Mucosa of descending colon (tissue), 3 donors: Measurements from ENCODE around the gene ZNF532. TPM values are rescaled to one million over a fixed set of nuclear protein-coding genes. Genes with fewer than 3 reads are reported as not detected.

Experiments
- ATAC-seq: fragments of 200-7000 bp; cut with Tn5 transposase; one replicate; pipeline ENCODE4 v1.9.1; 2020; ENCODE audit warnings: mild to moderate bottlenecking, moderate library complexity
- DNase-seq, 3 donors: peaks; one replicate each; pipeline ENCODE4 v3.0.0-alpha.2; 2020
- H3K36me3 ChIP-seq: fragments of 200-600 bp; one replicate; pipeline ENCODE4 v1.8.0; 2021; ENCODE audit warnings: low read depth, mild to moderate bottlenecking
- H3K4me1 ChIP-seq: fragments of 200-600 bp; one replicate; pipeline ENCODE4 v1.8.0; 2021; ENCODE audit warnings: low read depth, mild to moderate bottlenecking
- H3K4me3 ChIP-seq: fragments of 200-600 bp; one replicate; pipeline ENCODE4 v1.8.0; 2021; ENCODE audit warnings: mild to moderate bottlenecking
- H3K9me3 ChIP-seq: fragments of 200-600 bp; one replicate; pipeline ENCODE4 v1.8.0; 2021; ENCODE audit warnings: mild to moderate bottlenecking
- CTCF ChIP-seq: fragments of 200-600 bp; IDR thresholded peaks from one replicate; pipeline ENCODE4 v1.8.0; 2022; ENCODE audit warnings: antibody characterized with exemption, mild to moderate bottlenecking
- intact Hi-C, 2 donors: fragments of 100-400 bp; cut with DNase I in 1 of 2; cut with micrococcal nuclease in 1 of 2; formaldehyde crosslinking; loops; one replicate each; pipeline versions ENCODE4 v1.11.0 to v1.11.1; 2022; cut with DNase I, micrococcal nuclease
- total RNA-seq, 3 donors: library from RNA; stranded (reverse); fragmentation: NEBNext Ultra II Directional in 2 of 3; extraction: Animal tissue kit (Norgen Biotek cat#: 25700) in 2 of 3; gene quantifications; one replicate each; pipeline versions ENCODE4 v1.2.1 to v1.2.4, GENCODE V29; 2021 to 2023
- donor health status: DM: no; HTN: no; CAD: no; lungs with moderate emphysema.
- donor health status: DM: no; HTN: no; CAD: no.
- donor health status: DM: no; HTN: yes; CAD: no.

The ZNF532 gene
- total RNA-seq, 3 donors from 2014 or later = 11.2 to 104 (median 16.3) TPM

- no peaks in the 10 kb centered on the region for H3K9me3 ChIP-seq
- no peaks in the 10 kb centered on the region for H3K4me1 ChIP-seq
- no peak for ATAC-seq
- intact Hi-C loops = no loop called here
- H3K36me3 ChIP-seq = no peaks in the 10 kb centered on the region
- TF ChIP-seq CTCF = no peak
- no peak for DNase-seq
- no peak overlapping the region for H3K4me3 ChIP-seq
These were observed 30.3 kb downstream of the ZNF532 start for GRCh38 chr18:58894930-58895329.

DNA sequence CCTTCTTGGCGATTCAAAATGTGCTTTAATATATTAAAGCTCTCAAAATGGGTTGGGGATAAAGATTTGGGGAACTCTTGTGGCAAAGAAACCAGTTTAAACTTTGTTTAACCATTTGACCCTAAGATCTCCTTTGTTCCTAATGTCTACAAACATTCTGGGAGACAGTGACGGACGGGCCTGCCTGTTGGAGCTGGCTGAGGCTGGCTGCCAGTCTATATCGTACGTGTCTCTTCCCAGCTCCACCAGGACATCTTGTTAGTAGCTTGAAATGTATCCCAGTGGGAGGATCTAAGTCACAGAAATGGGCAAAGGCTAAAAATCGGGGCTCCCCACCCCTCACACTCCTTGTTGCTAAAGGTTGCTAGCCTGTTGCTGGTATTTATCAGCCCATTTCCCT is 30.7 kb downstream of the ZNF532 start:
- no peaks in the 10 kb centered on the region for H3K9me3 ChIP-seq

GRCh38 chr18:58896268-58896667 is 31.6 kb downstream of the ZNF532 start:
- intact Hi-C loops = no loop called here
- DNase-seq = no peak
- H3K36me3 ChIP-seq = no peaks in the 10 kb centered on the region

More for the DNA sequence above, 30.7 kb downstream of the ZNF532 start:
- TF ChIP-seq CTCF = no peak
- ATAC-seq (no peak), DNase-seq (no peak)
- no peak overlapping the region for H3K4me3 ChIP-seq
- no peaks in the 10 kb centered on the region for H3K4me1 ChIP-seq
- intact Hi-C loops = no loop called here
- H3K36me3 ChIP-seq = no peaks in the 10 kb centered on the region

DNA sequence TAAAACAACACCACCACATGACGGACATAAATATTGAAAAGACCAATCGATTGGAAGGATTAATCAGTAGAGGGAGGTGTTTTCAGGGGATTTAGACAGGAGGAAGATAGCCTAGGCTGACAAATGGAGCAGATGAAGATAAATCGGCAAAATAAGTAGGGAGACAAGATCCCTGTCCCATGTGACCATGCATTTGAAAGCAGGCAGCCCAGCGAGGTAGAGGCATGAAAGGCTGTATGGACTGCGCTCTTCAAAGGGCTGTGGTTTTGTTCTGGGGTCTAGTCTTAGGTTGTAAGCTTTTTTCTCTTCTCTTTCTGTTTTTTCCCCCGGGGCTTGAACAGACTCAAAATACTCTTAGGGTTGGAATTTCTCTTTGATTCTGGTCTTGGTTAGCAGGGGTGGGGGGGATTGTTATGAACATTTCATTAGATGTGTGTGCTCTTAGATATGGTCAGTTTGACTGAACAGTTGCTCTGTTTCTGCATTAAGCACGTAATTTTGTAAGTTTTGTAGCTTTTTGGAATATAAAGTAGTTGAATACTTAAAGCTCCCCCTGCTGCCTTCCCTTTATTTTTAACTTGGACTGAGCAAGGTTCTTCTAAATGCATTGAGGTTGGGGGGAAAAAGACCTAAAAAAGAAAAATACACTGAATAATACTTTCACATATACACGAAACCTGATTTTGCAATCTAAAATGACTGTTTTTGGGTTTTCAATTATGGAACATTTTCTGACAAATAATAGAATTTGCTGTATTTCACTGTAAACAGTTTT is 32.2 kb downstream of the ZNF532 start:
- Histone ChIP-seq H3K4me1 (no peaks in the 10 kb centered on the region), H3K9me3 (no peaks in the 10 kb centered on the region), H3K4me3 (no peak overlapping the region), H3K36me3 (no peaks in the 10 kb centered on the region)
- DNase-seq (no peak), ATAC-seq (no peak)
- no peak for TF ChIP-seq CTCF
- intact Hi-C loops = no loop called here

More at GRCh38 chr18:58896268-58896667, 31.6 kb downstream of the ZNF532 start:
- Histone ChIP-seq H3K4me3 (no peak overlapping the region), H3K9me3 (no peaks in the 10 kb centered on the region), H3K4me1 (no peaks in the 10 kb centered on the region)
- ATAC-seq = peak; percentile 44
- TF ChIP-seq CTCF = no peak

- Histone ChIP-seq H3K36me3 (no peaks in the 10 kb centered on the region), H3K9me3 (no peaks in the 10 kb centered on the region), H3K4me1 (no peaks in the 10 kb centered on the region), H3K4me3 (no peak overlapping the region)
- intact Hi-C loops = no loop called here
- TF ChIP-seq CTCF = no peak
- no peak for ATAC-seq
- DNase-seq = no peak
These were observed 33.5 kb downstream of the ZNF532 start for GRCh38 chr18:58898010-58898799.
